Transverse colon (tissue), 4 donors: ENCODE results near the gene PARP3.

Experiments
- EP300 ChIP-seq: sonication (generic); formaldehyde crosslinking; IDR thresholded peaks from one replicate; pipeline ENCODE4 v1.6.1; 2017; ENCODE audit warnings: antibody characterized with exemption, low read depth
- POLR2A ChIP-seq: fragments of 450-650 bp; IDR thresholded peaks from one replicate; pipeline ENCODE4 v1.6.1; 2016; ENCODE audit warnings: antibody characterized with exemption, mild to moderate bottlenecking, moderate library complexity
- POLR2AphosphoS5 ChIP-seq, 3 donors: sonication (generic); formaldehyde crosslinking; IDR thresholded peaks; one replicate each; pipeline ENCODE4 v1.6.1; 2016; ENCODE audit warnings: antibody characterized with exemption in 3 of 3
- TF ChIP-seq, protein P1 (sequence below), 5 experiments: fragments of 200-600 bp in 3 of 5; fragments of 450-650 bp in 2 of 5; sonication (generic) in 3 of 5; IDR thresholded peaks; 1 replicate in 2 of 5; 2 replicates in 3 of 5; pipeline ENCODE4 v1.5.1; 2016 to 2017; ENCODE audit warnings: antibody characterized with exemption in 5 of 5, inconsistent platforms in 3 of 5, mild to moderate bottlenecking in 2 of 5, moderate library complexity in 1 of 5

GRCh38 chr3:51984269-51984647 lies 42.1 kb downstream of the PARP3 start:
- TF ChIP-seq, protein P1, sequence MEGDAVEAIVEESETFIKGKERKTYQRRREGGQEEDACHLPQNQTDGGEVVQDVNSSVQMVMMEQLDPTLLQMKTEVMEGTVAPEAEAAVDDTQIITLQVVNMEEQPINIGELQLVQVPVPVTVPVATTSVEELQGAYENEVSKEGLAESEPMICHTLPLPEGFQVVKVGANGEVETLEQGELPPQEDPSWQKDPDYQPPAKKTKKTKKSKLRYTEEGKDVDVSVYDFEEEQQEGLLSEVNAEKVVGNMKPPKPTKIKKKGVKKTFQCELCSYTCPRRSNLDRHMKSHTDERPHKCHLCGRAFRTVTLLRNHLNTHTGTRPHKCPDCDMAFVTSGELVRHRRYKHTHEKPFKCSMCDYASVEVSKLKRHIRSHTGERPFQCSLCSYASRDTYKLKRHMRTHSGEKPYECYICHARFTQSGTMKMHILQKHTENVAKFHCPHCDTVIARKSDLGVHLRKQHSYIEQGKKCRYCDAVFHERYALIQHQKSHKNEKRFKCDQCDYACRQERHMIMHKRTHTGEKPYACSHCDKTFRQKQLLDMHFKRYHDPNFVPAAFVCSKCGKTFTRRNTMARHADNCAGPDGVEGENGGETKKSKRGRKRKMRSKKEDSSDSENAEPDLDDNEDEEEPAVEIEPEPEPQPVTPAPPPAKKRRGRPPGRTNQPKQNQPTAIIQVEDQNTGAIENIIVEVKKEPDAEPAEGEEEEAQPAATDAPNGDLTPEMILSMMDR (IDR thresholded peaks at IDR 0.05), result no peak
- TF ChIP-seq POLR2A (no peak), EP300 (no peak), POLR2AphosphoS5 (IDR thresholded peaks at IDR 0.05) (no peak)
